Uterus (tissue), 2 donors: ENCODE results near the gene GSTA4.

Experiments used
- CTCF ChIP-seq, 4 experiments: fragments of 200-600 bp in 2 of 4; fragments of 450-650 bp in 2 of 4; sonication (generic) in 2 of 4; IDR thresholded peaks; one replicate each; pipeline ENCODE4 v1.5.1; 2016 to 2019; ENCODE audit warnings: antibody characterized with exemption in 4 of 4, mild to moderate bottlenecking in 2 of 4, moderate library complexity in 1 of 4
- POLR2A ChIP-seq, 2 donors: fragments of 450-650 bp; IDR thresholded peaks; one replicate each; pipeline ENCODE4 v1.6.1; 2016; ENCODE audit warnings: antibody characterized with exemption in 2 of 2, mild to moderate bottlenecking in 1 of 2, moderate library complexity in 1 of 2

- TF ChIP-seq CTCF (IDR thresholded peaks at IDR 0.05), result no peak
- no peak for TF ChIP-seq POLR2A (IDR thresholded peaks at IDR 0.05)
These were observed 19.7 kb upstream of the GSTA4 start for GRCh38 chr6:53014744-53015143.
